ENCODE measurements around the gene SLC25A15. TPM values are rescaled to one million over a fixed set of nuclear protein-coding genes. Genes with fewer than 3 reads are reported as not detected.
"Not testable (repeated sequence)": the region's sequence is repeated elsewhere in the genome, so short reads cannot be mapped to it uniquely, and the experiment has no call there.

The SLC25A15 gene
- total RNA-seq, 2 experiments from 2014 or later, result 12.3 to 12.5 TPM

GRCh38 chr13:40809471-40809870, 20.1 kb downstream of the SLC25A15 start:
- Mint-ChIP-seq H3K4me1 (peaks cover 1% of the 10 kb centered on the region), H3K36me3 (peaks cover 18% of the 10 kb centered on the region), H3K4me3 (no peak overlapping the region), H3K27ac (no peak overlapping the region), H3K27me3 (no peaks in the 10 kb centered on the region), H3K9me3 (no peaks in the 10 kb centered on the region)
- ATAC-seq (ENCODE audit: low read depth), result no peak
- POLR2A ChIA-PET, result no interaction called here
- no peak for DNase-seq

GRCh38 chr13:40812102-40812501, 22.7 kb downstream of the SLC25A15 start:
- H3K4me1 Mint-ChIP-seq, result peaks cover 1% of the 10 kb centered on the region
- H3K27ac Mint-ChIP-seq, result no peak overlapping the region
- no peak overlapping the region for H3K4me3 Mint-ChIP-seq
- peaks cover 24% of the 10 kb centered on the region for H3K36me3 Mint-ChIP-seq
- H3K27me3 Mint-ChIP-seq, result no peaks in the 10 kb centered on the region
- POLR2A ChIA-PET, result no interaction called here
- peaks cover 2% of the 10 kb centered on the region for H3K9me3 Mint-ChIP-seq
- no peak for DNase-seq
- no peak for ATAC-seq (ENCODE audit: low read depth)

- no peak for ATAC-seq (ENCODE audit: low read depth)
- POLR2A ChIA-PET, result no interaction called here
These were observed 23.5 kb downstream of the SLC25A15 start for GRCh38 chr13:40812724-40813445.

GRCh38 chr13:40813667-40814454, 24.4 kb downstream of the SLC25A15 start:
- H3K27me3 Mint-ChIP-seq, result no peaks in the 10 kb centered on the region
- H3K27ac Mint-ChIP-seq, result peak overlapping the region; percentile 52
- no peak overlapping the region for H3K4me3 Mint-ChIP-seq
- DNase-seq (peak; percentile 39), ATAC-seq (ENCODE audit: low read depth) (peak; percentile 67)
- H3K36me3 Mint-ChIP-seq, result peaks cover 24% of the 10 kb centered on the region
- H3K4me1 Mint-ChIP-seq, result peaks cover 1% of the 10 kb centered on the region
- POLR2A ChIA-PET, result interaction anchor here (1.5 kb wide), 1 partner anchor 44 kb away, joined by 6 read pairs; no protein-coding TSS in a partner anchor
- H3K9me3 Mint-ChIP-seq, result peaks cover 2% of the 10 kb centered on the region

More at GRCh38 chr13:40812724-40813445, 23.5 kb downstream of the SLC25A15 start:
- Mint-ChIP-seq H3K27me3 (no peaks in the 10 kb centered on the region), H3K27ac (peak overlapping the region; percentile 67), H3K9me3 (peaks cover 2% of the 10 kb centered on the region), H3K36me3 (peaks cover 24% of the 10 kb centered on the region), H3K4me1 (peaks cover 1% of the 10 kb centered on the region), H3K4me3 (no peak overlapping the region)
- no peak for DNase-seq

GRCh38 chr13:40814803-40815202, 25.4 kb downstream of the SLC25A15 start:
- POLR2A ChIA-PET, result interaction anchor here (1.5 kb wide), 1 partner anchor 45 kb away, joined by 6 read pairs; no protein-coding TSS in a partner anchor
- H3K9me3 Mint-ChIP-seq, result peaks cover 2% of the 10 kb centered on the region
- H3K4me3 Mint-ChIP-seq, result no peak overlapping the region
- DNase-seq (no peak), ATAC-seq (ENCODE audit: low read depth) (no peak)
- peaks cover 4% of the 10 kb centered on the region for H3K4me1 Mint-ChIP-seq
- H3K36me3 Mint-ChIP-seq, result peaks cover 18% of the 10 kb centered on the region
- no peak overlapping the region for H3K27ac Mint-ChIP-seq
- H3K27me3 Mint-ChIP-seq, result no peaks in the 10 kb centered on the region

- peaks cover 2% of the 10 kb centered on the region for H3K9me3 Mint-ChIP-seq
- POLR2A ChIA-PET, result no interaction called here
- no peak overlapping the region for H3K27ac Mint-ChIP-seq
- ATAC-seq (ENCODE audit: low read depth) (no peak), DNase-seq (no peak)
- peaks cover 6% of the 10 kb centered on the region for H3K4me1 Mint-ChIP-seq
- H3K27me3 Mint-ChIP-seq, result no peaks in the 10 kb centered on the region
- H3K4me3 Mint-ChIP-seq, result no peak overlapping the region
- H3K36me3 Mint-ChIP-seq, result peaks cover 11% of the 10 kb centered on the region
These were observed 29.5 kb downstream of the SLC25A15 start for GRCh38 chr13:40818926-40819325.

- Mint-ChIP-seq H3K36me3 (peaks cover 11% of the 10 kb centered on the region), H3K9me3 (peaks cover 2% of the 10 kb centered on the region), H3K4me1 (peaks cover 4% of the 10 kb centered on the region), H3K4me3 (no peak overlapping the region), H3K27me3 (no peaks in the 10 kb centered on the region), H3K27ac (no peak overlapping the region)
- no peak for DNase-seq
- ATAC-seq (ENCODE audit: low read depth), result no peak
- POLR2A ChIA-PET, result no interaction called here
These were observed 30.4 kb downstream of the SLC25A15 start for GRCh38 chr13:40819797-40820315.

- H3K27me3 Mint-ChIP-seq; H3K4me3 Mint-ChIP-seq; H3K9me3 Mint-ChIP-seq; H3K4me1 Mint-ChIP-seq; DNase-seq; H3K27ac Mint-ChIP-seq; ATAC-seq (ENCODE audit: low read depth); POLR2A ChIA-PET: not testable (repeated sequence)
- peaks cover 19% of the 10 kb centered on the region for H3K36me3 Mint-ChIP-seq
These were observed 50.3 kb downstream of the SLC25A15 start for GRCh38 chr13:40839725-40840124.

GRCh38 chr13:40840955-40841354, 51.5 kb downstream of the SLC25A15 start:
- H3K4me1 Mint-ChIP-seq; H3K9me3 Mint-ChIP-seq; POLR2A ChIA-PET; H3K4me3 Mint-ChIP-seq; ATAC-seq (ENCODE audit: low read depth); DNase-seq; H3K27ac Mint-ChIP-seq; H3K27me3 Mint-ChIP-seq: not testable (repeated sequence)
- peaks cover 19% of the 10 kb centered on the region for H3K36me3 Mint-ChIP-seq

Small RNA genes lying within 50 kb of the gene (microRNA-seq; reads per million reads assigned to microRNA genes)
- not detected for gene MIR621

Other genes with a start within 250 kb of the SLC25A15 start
- gene FOXO1, start 123.0 kb upstream of the SLC25A15 start, total RNA-seq, result 10 to 100 TPM; 36.7 to 39.8 TPM
- 10 to 100 TPM; 35.7 to 36.9 TPM for gene MRPS31, start 18.4 kb upstream of the SLC25A15 start, total RNA-seq
- gene ELF1, start 229.7 kb downstream of the SLC25A15 start, total RNA-seq, result 100 to 1,000 TPM; 134 to 142 TPM